OCI-LY1 (cell line): Measurements from ENCODE around the gene PCAT7.

Experiments
- H2AFZ ChIP-seq: fragments of 200-600 bp; sonication (generic), shearing (Covaris generic); 2 replicates; pipeline ENCODE4 v1.6.0; 2014; ENCODE audit warnings: antibody characterized with exemption, mild to moderate bottlenecking, low read length
- H3F3A ChIP-seq: fragments of 200-600 bp; sonication (generic), shearing (Covaris generic); 2 replicates; pipeline ENCODE4 v1.6.0; 2014; ENCODE audit warnings: mild to moderate bottlenecking, antibody characterized with exemption, low read length, moderate library complexity; ENCODE audit not compliant: insufficient read depth
- H3K27ac ChIP-seq: fragments of 200-600 bp; sonication (generic); 2 replicates; pipeline ENCODE4 v1.5.1; 2014; ENCODE audit warnings: low read length, mixed run types, mild to moderate bottlenecking, low read depth; ENCODE audit not compliant: poor library complexity, severe bottlenecking
- H3K27me3 ChIP-seq: fragments of 200-600 bp; sonication (generic); 2 replicates; pipeline ENCODE4 v1.6.0; 2014; ENCODE audit warnings: antibody characterized with exemption, mild to moderate bottlenecking, low read length, moderate library complexity; ENCODE audit not compliant: insufficient read depth
- H3K36me3 ChIP-seq: fragments of 200-600 bp; sonication (generic); 2 replicates; pipeline ENCODE4 v1.6.1; 2014; ENCODE audit warnings: mild to moderate bottlenecking, antibody characterized with exemption, low read length, moderate library complexity, mixed read lengths; ENCODE audit not compliant: insufficient read depth
- H3K4me1 ChIP-seq: fragments of 200-600 bp; sonication (generic); 2 replicates; pipeline ENCODE4 v1.5.1; 2014; ENCODE audit warnings: mild to moderate bottlenecking, low read length, moderate library complexity; ENCODE audit not compliant: insufficient read depth, severe bottlenecking
- H3K4me2 ChIP-seq: fragments of 200-600 bp; sonication (generic), shearing (Covaris generic); 2 replicates; pipeline ENCODE4 v1.6.1; 2014; ENCODE audit warnings: low read length
- H3K4me3 ChIP-seq: fragments of 200-600 bp; sonication (generic); 2 replicates; pipeline ENCODE4 v1.5.1; 2014; ENCODE audit warnings: low read length, low read depth, mild to moderate bottlenecking, mixed read lengths; ENCODE audit not compliant: poor library complexity, severe bottlenecking
- H3K79me2 ChIP-seq: fragments of 200-600 bp; shearing (Covaris generic); 2 replicates; pipeline ENCODE4 v1.6.1; 2016; ENCODE audit warnings: mixed run types, low read length, mixed read lengths; ENCODE audit not compliant: insufficient read depth
- H3K9ac ChIP-seq: fragments of 200-600 bp; sonication (generic), shearing (Covaris generic); 2 replicates; pipeline ENCODE4 v1.6.1; 2014; ENCODE audit warnings: mild to moderate bottlenecking, low read length, mixed read lengths
- H3K9me2 ChIP-seq: fragments of 200-600 bp; sonication (generic), shearing (Covaris generic); 2 replicates; pipeline ENCODE4 v1.6.1; 2014; ENCODE audit warnings: low read depth, mild to moderate bottlenecking, low read length, mixed read lengths
- H3K9me3 ChIP-seq: fragments of 200-600 bp; shearing (Covaris generic); 2 replicates; pipeline ENCODE4 v1.6.1; 2014; ENCODE audit warnings: low read length, mixed read lengths
- H4K20me1 ChIP-seq: fragments of 200-600 bp; sonication (generic), shearing (Covaris generic); 2 replicates; pipeline ENCODE4 v1.6.0; 2016; ENCODE audit warnings: mild to moderate bottlenecking, low read length; ENCODE audit not compliant: insufficient read depth
- CTCF ChIP-seq: fragments of 200-600 bp; sonication (generic), shearing (Covaris generic); IDR thresholded peaks from 2 replicates; pipeline ENCODE4 v1.5.1; 2017; ENCODE audit warnings: mild to moderate bottlenecking, antibody characterized with exemption, low read length, moderate library complexity, mixed read lengths
- EZH2 ChIP-seq: fragments of 200-600 bp; sonication (generic), shearing (Covaris generic); IDR thresholded peaks from 2 replicates; pipeline ENCODE4 v1.8.0; 2017; ENCODE audit warnings: borderline replicate concordance, mixed run types, mild to moderate bottlenecking, antibody characterized with exemption, low read length, moderate library complexity, mixed read lengths

PCAT7 gene

GRCh38 chr9:94517254-94517653 lies 37.6 kb upstream of the PCAT7 start:
- Histone ChIP-seq H3K4me3 (no peak overlapping the region), H3K27me3 (no peaks in the 10 kb centered on the region), H3K9ac (no peak overlapping the region), H3K79me2 (no peaks in the 10 kb centered on the region), H3K27ac (no peak overlapping the region), H3K9me3 (no peaks in the 10 kb centered on the region), H3F3A (no peaks in the 10 kb centered on the region), H3K4me1 (no peaks in the 10 kb centered on the region), H3K4me2 (no peak overlapping the region), H4K20me1 (no peaks in the 10 kb centered on the region), H2AFZ (no peak overlapping the region), H3K9me2 (no peaks in the 10 kb centered on the region), H3K36me3 (no peaks in the 10 kb centered on the region)
- no peak for TF ChIP-seq CTCF
- TF ChIP-seq EZH2 = no peak

- Histone ChIP-seq H4K20me1 (no peaks in the 10 kb centered on the region), H3K79me2 (no peaks in the 10 kb centered on the region), H3K9me2 (no peaks in the 10 kb centered on the region), H3K4me1 (no peaks in the 10 kb centered on the region), H3K27ac (no peak overlapping the region), H3F3A (no peaks in the 10 kb centered on the region), H3K4me3 (no peak overlapping the region), H3K4me2 (no peak overlapping the region), H3K36me3 (no peaks in the 10 kb centered on the region), H2AFZ (no peak overlapping the region), H3K27me3 (no peaks in the 10 kb centered on the region), H3K9ac (no peak overlapping the region), H3K9me3 (no peaks in the 10 kb centered on the region)
- TF ChIP-seq CTCF (no peak), EZH2 (no peak)
Measured at GRCh38 chr9:94525396-94526035, 29.4 kb upstream of the PCAT7 start.

GRCh38 chr9:94526271-94526670 lies 28.6 kb upstream of the PCAT7 start:
- H3K9me2 ChIP-seq = no peaks in the 10 kb centered on the region
- no peak overlapping the region for H2AFZ ChIP-seq
- no peak overlapping the region for H3K9ac ChIP-seq
- no peaks in the 10 kb centered on the region for H3K27me3 ChIP-seq
- H3K4me3 ChIP-seq = no peak overlapping the region
- TF ChIP-seq EZH2 (no peak), CTCF (no peak)
- H3K36me3 ChIP-seq = no peaks in the 10 kb centered on the region
- no peaks in the 10 kb centered on the region for H3F3A ChIP-seq
- H4K20me1 ChIP-seq = no peaks in the 10 kb centered on the region
- H3K9me3 ChIP-seq = no peaks in the 10 kb centered on the region
- H3K4me2 ChIP-seq = no peak overlapping the region
- no peaks in the 10 kb centered on the region for H3K79me2 ChIP-seq
- no peaks in the 10 kb centered on the region for H3K4me1 ChIP-seq
- no peak overlapping the region for H3K27ac ChIP-seq
